Mesenchymal stem cell (in vitro differentiated cells and primary cell): ENCODE results near the gene C2orf81.

Source experiments
- DNase-seq: peaks from one replicate; pipeline ENCODE4 v3.0.0-alpha.2; 2013
- H2AFZ ChIP-seq: one replicate; pipeline ENCODE4 v1.6.1; 2013; ENCODE audit warnings: low read depth, mild to moderate bottlenecking, control low read depth, inconsistent platforms, low read length, moderate library complexity
- H2AK5ac ChIP-seq: 2 replicates; pipeline ENCODE4 v1.6.1; 2013; ENCODE audit warnings: low read length, moderate library complexity, mild to moderate bottlenecking, inconsistent platforms; ENCODE audit not compliant: severe bottlenecking
- H2BK120ac ChIP-seq: one replicate; pipeline ENCODE4 v1.6.1; 2013; ENCODE audit warnings: low read depth, mild to moderate bottlenecking, inconsistent platforms, low read length, moderate library complexity
- H2BK12ac ChIP-seq, 2 experiments: one replicate each; pipeline ENCODE4 v1.6.1; 2013; ENCODE audit warnings: inconsistent platforms in 2 of 2, low read length in 2 of 2, mild to moderate bottlenecking in 2 of 2, moderate library complexity in 2 of 2, control low read depth in 1 of 2
- H2BK15ac ChIP-seq: one replicate; pipeline ENCODE4 v1.6.1; 2013; ENCODE audit warnings: mild to moderate bottlenecking, low read depth, inconsistent platforms; ENCODE audit not compliant: poor library complexity, severe bottlenecking
- H2BK5ac ChIP-seq: 2 replicates; pipeline ENCODE4 v1.6.1; 2013; ENCODE audit warnings: low read depth, mild to moderate bottlenecking, low read length, control low read depth, inconsistent platforms; ENCODE audit not compliant: poor library complexity, severe bottlenecking
- H3K14ac ChIP-seq, 2 experiments: one replicate each; pipeline ENCODE4 v1.6.1; 2013; ENCODE audit warnings: inconsistent platforms in 2 of 2, low read length in 2 of 2, control low read depth in 1 of 2, mild to moderate bottlenecking in 1 of 2, moderate library complexity in 1 of 2
- H3K18ac ChIP-seq, 2 experiments: one replicate each; pipeline ENCODE4 v1.6.1; 2013; ENCODE audit warnings: inconsistent platforms in 2 of 2, low read length in 2 of 2, control low read depth in 1 of 2, low read depth in 1 of 2, mild to moderate bottlenecking in 1 of 2
- H3K23ac ChIP-seq, 2 experiments: one replicate each; pipeline ENCODE4 v1.6.1; 2013; ENCODE audit warnings: inconsistent platforms in 2 of 2, low read length in 2 of 2, mild to moderate bottlenecking in 2 of 2, moderate library complexity in 2 of 2, control low read depth in 1 of 2
- H3K27ac ChIP-seq: 2 replicates; pipeline ENCODE4 v1.5.1; 2013; ENCODE audit warnings: mild to moderate bottlenecking, moderate library complexity, low read length, control low read depth, inconsistent platforms; ENCODE audit not compliant: poor library complexity, severe bottlenecking
- H3K27me3 ChIP-seq, 2 experiments: 2 replicates each; pipeline versions ENCODE4 v1.6.1 to v1.7.0; 2013; ENCODE audit warnings: low read length in 2 of 2, mild to moderate bottlenecking in 2 of 2, moderate library complexity in 2 of 2, control low read depth in 1 of 2, inconsistent platforms in 1 of 2; ENCODE audit not compliant: control insufficient read depth in 1 of 2, insufficient read depth in 1 of 2
- H3K36me3 ChIP-seq, 2 experiments: 2 replicates each; pipeline versions ENCODE4 v1.6.1 to v1.7.0; 2013; ENCODE audit warnings: low read length in 2 of 2, control low read depth in 1 of 2, inconsistent platforms in 1 of 2, low read depth in 1 of 2, mild to moderate bottlenecking in 1 of 2; ENCODE audit not compliant: insufficient read depth in 2 of 2, control insufficient read depth in 1 of 2
- H3K4ac ChIP-seq, 2 experiments: one replicate each; pipeline ENCODE4 v1.6.1; 2013; ENCODE audit warnings: inconsistent platforms in 2 of 2, low read length in 2 of 2, mild to moderate bottlenecking in 2 of 2, moderate library complexity in 2 of 2, control low read depth in 1 of 2, low read depth in 1 of 2
- H3K4me1 ChIP-seq: 2 replicates; pipeline ENCODE4 v1.6.1; 2013; ENCODE audit warnings: low read depth, low read length, control low read depth; ENCODE audit not compliant: control insufficient read depth, insufficient read depth
- H3K4me2 ChIP-seq: 2 replicates; pipeline ENCODE4 v1.6.1; 2013; ENCODE audit warnings: low read length, mild to moderate bottlenecking, inconsistent platforms; ENCODE audit not compliant: poor library complexity, severe bottlenecking
- H3K4me3 ChIP-seq, 2 experiments: 2 replicates each; pipeline versions ENCODE4 v1.5.1 to v1.7.0; 2013; ENCODE audit warnings: low read length in 2 of 2, mild to moderate bottlenecking in 2 of 2, control low read depth in 1 of 2, low read depth in 1 of 2; ENCODE audit not compliant: insufficient read depth in 1 of 2
- H3K79me1 ChIP-seq: replicated peaks from 2 replicates; pipeline ENCODE4 v1.6.1; 2013; ENCODE audit warnings: mild to moderate bottlenecking, control low read depth, low read length, inconsistent platforms; ENCODE audit not compliant: poor library complexity, severe bottlenecking
- H3K9ac ChIP-seq: 2 replicates; pipeline ENCODE4 v1.7.0; 2013; ENCODE audit warnings: mild to moderate bottlenecking, low read length, moderate library complexity
- H3K9me3 ChIP-seq: 2 replicates; pipeline ENCODE4 v1.7.0; 2013; ENCODE audit warnings: mild to moderate bottlenecking, low read length; ENCODE audit not compliant: control insufficient read depth
- H4K8ac ChIP-seq: one replicate; pipeline ENCODE4 v1.6.1; 2013; ENCODE audit warnings: inconsistent platforms, mild to moderate bottlenecking, low read length, moderate library complexity
- H4K91ac ChIP-seq: one replicate; pipeline ENCODE4 v1.6.1; 2013; ENCODE audit warnings: mild to moderate bottlenecking, low read length, inconsistent platforms
- WGBS: methylation state at CpG from one replicate; pipeline ENCODE4 v1.1.7; 2013; ENCODE audit warnings: mixed read lengths; 5-methylcytosine and 5-hydroxymethylcytosine counted together

Gene C2orf81

DNA sequence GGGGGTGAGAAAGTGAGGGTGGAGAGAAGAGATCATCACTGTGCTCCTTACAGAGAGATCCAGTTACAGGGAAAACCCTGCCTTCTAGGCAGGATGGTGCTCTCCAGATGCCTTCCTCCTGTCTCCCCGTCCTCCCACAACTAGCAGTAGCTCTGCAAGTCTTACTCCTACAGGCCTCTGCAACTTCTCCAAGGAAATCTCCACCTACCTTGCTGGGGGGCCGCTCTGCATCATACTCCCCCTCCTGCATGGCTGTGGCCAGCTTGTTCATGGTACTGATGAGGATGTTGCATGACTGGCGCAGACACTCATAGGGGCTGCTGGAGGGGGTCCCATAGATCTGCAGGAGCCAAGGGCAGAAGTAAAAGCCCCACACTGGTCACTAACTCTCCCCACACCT is 55.4 kb downstream of the C2orf81 start:
- Histone ChIP-seq H2AK5ac (no peak overlapping the region), H3K27ac (no peak overlapping the region), H3K14ac (no peak overlapping the region), H3K4me1 (peaks cover 4% of the 10 kb centered on the region), H3K4ac (no peak overlapping the region), H3K4me2 (no peak overlapping the region), H4K8ac (no peak overlapping the region), H3K36me3 (peaks cover 94 to 100% of the 10 kb centered on the region in 2 experiments), H2BK5ac (no peak overlapping the region), H2BK12ac (no peak overlapping the region), H3K4me3 (no peak overlapping the region), H3K27me3 (no peaks in the 10 kb centered on the region), H2BK15ac (no peak overlapping the region), H2BK120ac (no peak overlapping the region), H3K9me3 (no peaks in the 10 kb centered on the region), H3K18ac (no peak overlapping the region), H3K23ac (no peak overlapping the region), H2AFZ (no peak overlapping the region), H3K9ac (no peak overlapping the region), H4K91ac (no peak overlapping the region), H3K79me1 (peaks cover 11% of the 10 kb centered on the region)
- DNase-seq, result no peak
- 100% methylated on average over 3 of the region's 3 CpGs for WGBS

DNA sequence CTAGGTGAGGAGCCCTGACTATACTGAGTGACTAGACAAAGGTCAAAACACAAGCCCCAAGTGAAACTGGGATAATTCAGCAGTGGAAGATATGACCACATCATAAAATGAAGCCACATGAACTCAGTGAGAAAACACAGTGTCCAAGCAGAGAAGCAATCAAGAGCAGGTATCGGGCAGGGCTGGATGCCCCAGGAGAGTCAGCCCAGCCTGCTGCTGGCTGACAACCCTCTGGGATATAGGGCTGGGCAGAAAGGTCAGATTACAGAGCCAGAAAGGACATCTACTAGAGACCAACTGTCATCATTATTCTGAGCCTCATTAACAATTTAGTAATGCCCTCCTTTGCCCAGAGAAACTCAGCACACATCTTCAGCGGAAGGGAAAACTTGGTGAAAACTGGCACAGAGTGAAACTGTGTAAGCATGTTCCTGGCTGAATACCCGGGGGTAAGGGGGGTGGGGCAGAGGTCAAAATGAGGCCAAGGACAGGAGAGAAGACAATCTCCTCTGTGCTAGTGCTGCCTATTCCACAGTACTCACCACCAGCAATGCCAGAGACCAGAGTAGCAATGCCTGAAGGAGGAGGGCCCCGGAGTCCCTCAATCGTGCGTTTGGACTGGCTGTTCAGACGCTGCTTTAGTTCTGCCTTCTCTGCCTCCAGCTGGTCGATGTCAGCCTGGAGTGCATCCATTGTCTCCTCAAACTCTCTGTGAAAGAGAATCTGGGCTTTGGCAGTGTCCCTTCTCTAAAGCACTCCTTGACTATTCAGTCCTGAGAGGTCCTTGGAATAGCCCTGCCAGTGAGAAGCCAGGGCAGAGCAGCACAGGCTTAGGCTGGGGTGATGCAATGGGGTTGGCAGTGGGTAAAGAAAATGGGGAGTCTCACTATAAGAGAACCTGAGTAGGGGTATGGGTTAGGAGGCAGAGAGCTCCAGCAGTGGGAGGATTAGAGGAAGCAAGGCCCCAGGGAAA is 56.6 kb downstream of the C2orf81 start:
- H3K9ac ChIP-seq, result peak overlapping the region; percentile 1
- H2AK5ac ChIP-seq, result no peak overlapping the region
- H3K4me1 ChIP-seq, result peaks cover 5% of the 10 kb centered on the region
- H3K4me3 ChIP-seq, result no peak overlapping the region
- H3K4me2 ChIP-seq, result no peak overlapping the region
- no peaks in the 10 kb centered on the region for H3K9me3 ChIP-seq
- H3K36me3 ChIP-seq, result peaks cover 87 to 100% of the 10 kb centered on the region in 2 experiments
- H2BK15ac ChIP-seq, result no peak overlapping the region
- no peak overlapping the region for H4K91ac ChIP-seq
- H2BK120ac ChIP-seq, result no peak overlapping the region
- no peak overlapping the region for H3K23ac ChIP-seq
- no peak overlapping the region for H3K4ac ChIP-seq
- H3K79me1 ChIP-seq, result peaks cover 5% of the 10 kb centered on the region
- H2AFZ ChIP-seq, result no peak overlapping the region
- H3K27me3 ChIP-seq, result no peaks in the 10 kb centered on the region
- H3K27ac ChIP-seq, result no peak overlapping the region
- no peak overlapping the region for H3K18ac ChIP-seq
- no peak overlapping the region for H4K8ac ChIP-seq
- no peak overlapping the region for H3K14ac ChIP-seq
- no peak overlapping the region for H2BK12ac ChIP-seq
- no peak for DNase-seq
- H2BK5ac ChIP-seq, result no peak overlapping the region
- 94% methylated on average over 8 of the region's 8 CpGs for WGBS
